ENCODE results near the gene PIP4K2B. TPM values are rescaled to one million over a fixed set of nuclear protein-coding genes. Genes with fewer than 3 reads are reported as not detected.
A peak's percentile ranks its signal among the peaks of the same experiment; 100 is the strongest.

The PIP4K2B gene
- total RNA-seq, 2 experiments from 2014 or later = 39.6 to 41.1 TPM

DNA sequence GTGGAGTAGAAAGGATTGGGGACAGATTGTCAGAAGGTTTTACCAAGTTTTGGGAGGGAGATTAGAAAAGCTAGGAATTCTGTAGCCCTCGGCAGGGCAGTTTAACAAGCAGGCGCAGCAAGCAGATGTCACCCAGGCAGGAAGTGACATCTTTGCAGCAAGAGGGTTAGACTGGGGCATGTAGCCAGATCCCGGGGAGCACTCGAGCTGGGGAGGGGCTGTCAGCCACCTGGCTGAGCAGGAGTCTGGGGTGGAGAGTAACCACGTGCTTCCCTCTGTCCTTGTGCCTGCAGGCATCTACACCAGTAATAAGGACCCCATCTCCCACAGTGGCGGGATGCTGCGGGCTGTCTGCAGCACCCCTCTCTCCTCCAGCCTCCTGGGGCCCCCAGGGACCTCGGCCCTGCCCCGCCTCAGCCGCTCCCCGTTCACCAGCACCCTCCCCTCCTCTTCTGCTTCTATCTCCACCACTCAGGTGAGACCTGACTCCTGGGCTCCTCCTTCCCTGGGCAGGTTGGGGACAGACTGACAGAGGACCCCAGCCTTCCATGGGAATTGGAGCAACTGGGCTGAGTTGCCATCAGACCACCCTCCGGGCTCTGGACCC is 82.1 kb downstream of the PIP4K2B start:
- peak overlapping the region; percentile 7 for H3K27ac Mint-ChIP-seq
- no peaks in the 10 kb centered on the region for H3K9me3 Mint-ChIP-seq
- H3K4me1 Mint-ChIP-seq = peaks cover 27% of the 10 kb centered on the region
- no peak overlapping the region for H3K4me3 Mint-ChIP-seq
- peaks cover 31% of the 10 kb centered on the region for H3K36me3 Mint-ChIP-seq
- no peaks in the 10 kb centered on the region for H3K27me3 Mint-ChIP-seq
- DNase-seq = no peak

DNA sequence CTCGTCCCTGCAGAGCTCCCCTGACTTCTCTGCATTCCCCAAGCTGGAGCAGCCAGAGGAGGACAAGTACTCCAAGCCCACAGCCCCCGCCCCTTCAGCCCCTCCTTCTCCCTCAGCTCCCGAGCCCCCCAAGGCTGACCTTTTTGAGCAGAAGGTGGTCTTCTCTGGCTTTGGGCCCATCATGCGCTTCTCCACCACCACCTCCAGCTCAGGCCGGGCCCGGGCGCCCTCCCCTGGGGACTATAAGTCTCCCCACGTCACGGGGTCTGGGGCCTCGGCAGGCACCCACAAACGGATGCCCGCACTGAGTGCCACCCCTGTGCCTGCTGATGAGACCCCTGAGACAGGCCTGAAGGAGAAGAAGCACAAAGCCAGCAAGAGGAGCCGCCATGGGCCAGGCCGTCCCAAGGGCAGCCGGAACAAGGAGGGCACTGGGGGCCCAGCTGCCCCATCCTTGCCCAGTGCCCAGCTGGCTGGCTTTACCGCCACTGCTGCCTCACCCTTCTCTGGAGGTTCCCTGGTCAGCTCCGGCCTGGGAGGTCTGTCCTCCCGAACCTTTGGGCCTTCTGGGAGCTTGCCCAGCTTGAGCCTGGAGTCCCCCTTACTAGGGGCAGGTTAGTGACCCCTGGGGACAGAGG is 82.9 kb downstream of the PIP4K2B start:
- H3K27ac Mint-ChIP-seq = peak overlapping the region; percentile 7
- H3K27me3 Mint-ChIP-seq = no peaks in the 10 kb centered on the region
- H3K9me3 Mint-ChIP-seq = no peaks in the 10 kb centered on the region
- no peak for DNase-seq
- H3K36me3 Mint-ChIP-seq = peaks cover 31% of the 10 kb centered on the region
- peaks cover 34% of the 10 kb centered on the region for H3K4me1 Mint-ChIP-seq
- no peak overlapping the region for H3K4me3 Mint-ChIP-seq

Other genes starting within 250 kb of the PIP4K2B start
- gene SRCIN1, start 193.6 kb downstream of the PIP4K2B start, total RNA-seq = under 1 TPM; 0.37 to 0.42 TPM
- 10 to 100 TPM; 33.6 to 33.7 TPM for gene EPOP, start 124.6 kb downstream of the PIP4K2B start, total RNA-seq
- gene MLLT6, start 94.3 kb downstream of the PIP4K2B start, total RNA-seq = 100 to 1,000 TPM; 125 to 130 TPM
- 10 to 100 TPM; 54.3 to 57.4 TPM for gene CISD3, start 69.2 kb downstream of the PIP4K2B start, total RNA-seq
- under 1 TPM; 0.40 to 0.74 TPM for gene PCGF2, start 51.2 kb downstream of the PIP4K2B start, total RNA-seq
- gene PSMB3, start 46.8 kb downstream of the PIP4K2B start, total RNA-seq = 100 to 1,000 TPM; 284 to 288 TPM
- 10 to 100 TPM; 22.3 to 25.6 TPM for gene CWC25, start 25.8 kb upstream of the PIP4K2B start, total RNA-seq
- 1,000 to 10,000 TPM; 1,956 to 1,966 TPM for gene RPL23, start 54.2 kb upstream of the PIP4K2B start, total RNA-seq
- gene LASP1, start 70.5 kb upstream of the PIP4K2B start, total RNA-seq = 100 to 1,000 TPM; 131 TPM
- under 1 TPM in 1 of 2 experiments, not detected in 1; 0.12 TPM for gene FBXO47, start 167.8 kb upstream of the PIP4K2B start, total RNA-seq